HG03565 (cell line): ENCODE measurements around the gene GFRA1.

ENCODE experiments used
- ATAC-seq: cut with Tn5 transposase; IDR thresholded peaks from one replicate; pipeline ENCODE4 v1.9.1; 2021; ENCODE audit warnings: mild to moderate bottlenecking, moderate library complexity; ENCODE audit not compliant: unreplicated experiment

The GFRA1 gene

GRCh38 chr10:116108095-116108494 lies 164.9 kb downstream of the GFRA1 start:
- ATAC-seq: no peak

DNA sequence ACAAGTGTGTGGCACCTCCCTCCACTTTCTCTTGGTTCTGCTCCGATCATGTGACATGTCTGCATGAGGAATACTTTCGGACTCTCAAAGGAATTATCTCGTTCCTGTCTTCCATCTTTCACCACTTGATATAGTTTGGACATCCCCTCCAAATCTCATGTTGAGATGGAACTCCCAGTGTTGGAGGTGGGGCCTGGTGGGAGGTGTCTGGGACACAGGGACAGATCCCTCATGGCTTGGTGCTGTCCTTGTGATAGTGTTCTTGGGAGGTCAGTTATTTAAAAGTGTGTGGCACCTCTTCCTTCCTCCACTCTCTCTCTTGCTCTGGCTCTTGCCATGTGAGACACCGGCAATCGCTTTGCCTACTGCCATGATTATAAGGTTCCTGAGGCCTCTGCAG lies 166.4 kb downstream of the GFRA1 start:
- no peak for ATAC-seq

DNA sequence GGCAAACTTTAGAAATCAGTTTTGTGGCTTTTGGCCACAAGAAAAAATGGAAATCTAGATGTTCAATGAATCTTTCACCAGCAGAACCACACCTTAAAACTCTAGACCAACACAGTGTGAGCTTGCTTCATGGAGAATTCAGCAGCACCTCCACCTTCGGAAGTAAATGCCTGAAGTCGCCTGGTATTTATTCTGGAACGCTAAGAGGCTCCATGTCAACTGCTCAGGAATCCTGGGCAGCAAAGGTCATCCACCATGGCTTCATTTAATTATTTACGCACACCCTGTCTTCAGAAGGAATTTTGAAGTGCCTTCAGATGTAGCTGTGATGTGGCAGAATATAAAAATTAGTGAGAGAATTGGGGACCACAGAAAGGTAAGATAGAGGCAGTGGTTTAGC lies 167.7 kb downstream of the GFRA1 start:
- ATAC-seq: no peak

- no peak for ATAC-seq
These were observed 168.6 kb downstream of the GFRA1 start for GRCh38 chr10:116104210-116104932.

DNA sequence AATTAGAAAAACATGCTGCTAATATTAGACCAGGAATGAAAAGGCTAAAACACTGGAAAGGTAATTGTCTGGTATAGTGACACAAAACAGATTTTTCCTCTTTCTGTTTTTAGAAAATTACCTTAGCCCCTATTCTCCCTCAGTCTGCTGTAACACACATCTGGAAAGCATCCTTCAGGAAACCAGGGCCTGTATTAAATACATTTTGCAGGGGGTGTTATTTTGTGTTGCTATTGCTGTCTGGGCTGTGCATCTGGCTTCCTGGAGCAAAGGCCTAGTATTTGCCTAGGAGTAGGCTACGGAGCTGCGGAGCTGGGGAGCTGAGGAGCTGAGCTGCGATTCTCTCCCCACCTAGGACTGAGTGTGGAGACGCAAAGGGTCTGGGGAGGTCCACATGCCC lies 169.3 kb downstream of the GFRA1 start:
- ATAC-seq: no peak

- ATAC-seq: no peak
These were observed 171.2 kb downstream of the GFRA1 start for GRCh38 chr10:116101616-116102315.

DNA sequence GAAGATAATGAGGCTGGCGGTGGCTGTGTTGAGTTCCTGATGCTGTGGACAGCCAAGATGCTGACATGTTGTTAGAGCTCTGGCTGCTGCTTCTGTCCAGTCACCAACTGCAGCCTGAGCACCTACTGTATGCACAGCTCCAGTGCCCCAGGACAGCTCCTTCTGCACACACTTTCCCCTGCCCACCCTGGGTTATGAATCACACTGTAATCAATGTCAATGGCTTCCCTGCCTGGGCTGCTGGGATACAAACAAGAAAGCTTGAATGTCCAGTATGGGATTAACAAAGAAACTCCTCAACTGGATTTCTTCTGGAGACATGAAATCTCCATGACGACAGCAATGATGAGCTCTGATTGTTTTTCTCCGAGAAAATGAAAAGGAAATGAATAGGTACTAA lies 172.0 kb downstream of the GFRA1 start:
- no peak for ATAC-seq

DNA sequence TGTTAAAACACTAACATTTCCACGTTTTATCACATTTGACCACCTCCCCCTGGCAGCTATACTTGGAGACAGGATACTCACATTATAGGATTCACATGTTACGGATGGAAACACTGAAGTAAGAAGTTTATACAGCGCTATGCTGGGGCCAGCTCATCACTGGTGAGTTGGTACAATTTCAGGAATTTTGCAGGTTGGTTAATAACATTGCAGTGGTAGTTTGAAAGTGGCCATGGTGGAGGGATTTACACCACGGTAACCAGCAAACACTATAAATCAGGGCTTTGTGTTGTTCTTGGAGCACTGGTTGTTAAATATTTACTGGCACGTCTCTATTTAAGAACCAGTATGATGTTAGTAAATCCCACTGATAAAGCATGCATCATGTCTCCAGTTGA lies 174.0 kb downstream of the GFRA1 start:
- ATAC-seq: no peak

GRCh38 chr10:116098411-116099022 lies 174.5 kb downstream of the GFRA1 start:
- ATAC-seq: no peak

GRCh38 chr10:116097239-116097784 lies 175.7 kb downstream of the GFRA1 start:
- ATAC-seq: no peak

DNA sequence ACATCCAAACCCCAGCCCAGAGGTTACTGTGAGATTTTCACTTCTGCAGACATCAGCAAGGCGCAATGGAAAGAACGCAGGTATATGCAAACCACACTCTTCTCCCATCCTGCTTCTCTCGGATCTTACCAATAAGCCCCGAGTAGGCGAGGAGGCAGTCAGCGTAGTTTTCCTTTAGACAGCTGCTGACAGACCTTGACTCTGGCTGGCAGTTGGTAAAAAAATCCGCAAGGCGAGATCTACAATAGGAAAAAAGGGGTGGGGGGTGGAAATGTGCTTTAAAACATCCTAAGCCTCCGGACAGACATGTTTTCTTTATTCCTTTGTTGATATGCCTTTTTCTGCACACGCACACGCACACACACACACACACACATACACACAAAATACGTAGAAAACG lies 176.5 kb downstream of the GFRA1 start:
- ATAC-seq: no peak

- no peak for ATAC-seq
These were observed 178.7 kb downstream of the GFRA1 start for GRCh38 chr10:116094356-116094755.

GRCh38 chr10:116093031-116093430 lies 180.0 kb downstream of the GFRA1 start:
- ATAC-seq: no peak

- no peak for ATAC-seq
These were observed 184.0 kb downstream of the GFRA1 start for GRCh38 chr10:116088985-116089384.

GRCh38 chr10:116085323-116085722 lies 187.7 kb downstream of the GFRA1 start:
- no peak for ATAC-seq

DNA sequence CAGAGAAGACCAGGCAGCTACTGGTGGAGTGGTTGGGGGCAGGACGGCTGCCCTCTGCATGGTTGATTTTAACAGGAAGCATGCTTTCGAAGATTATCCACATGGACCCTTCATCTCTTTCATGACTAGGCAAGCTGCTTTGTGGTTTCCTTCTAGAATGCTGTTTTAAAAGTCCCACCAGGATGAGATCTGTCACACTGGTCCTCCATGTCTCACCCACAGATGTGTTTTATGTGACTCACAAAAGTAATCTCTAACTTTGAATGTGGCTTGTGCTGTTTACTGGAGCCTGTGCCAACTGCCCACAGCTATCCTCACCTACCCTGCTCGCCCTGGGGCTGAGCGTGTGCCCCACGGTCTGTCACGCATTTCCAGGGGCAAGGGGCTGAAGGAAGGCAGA lies 188.8 kb downstream of the GFRA1 start:
- ATAC-seq: no peak

DNA sequence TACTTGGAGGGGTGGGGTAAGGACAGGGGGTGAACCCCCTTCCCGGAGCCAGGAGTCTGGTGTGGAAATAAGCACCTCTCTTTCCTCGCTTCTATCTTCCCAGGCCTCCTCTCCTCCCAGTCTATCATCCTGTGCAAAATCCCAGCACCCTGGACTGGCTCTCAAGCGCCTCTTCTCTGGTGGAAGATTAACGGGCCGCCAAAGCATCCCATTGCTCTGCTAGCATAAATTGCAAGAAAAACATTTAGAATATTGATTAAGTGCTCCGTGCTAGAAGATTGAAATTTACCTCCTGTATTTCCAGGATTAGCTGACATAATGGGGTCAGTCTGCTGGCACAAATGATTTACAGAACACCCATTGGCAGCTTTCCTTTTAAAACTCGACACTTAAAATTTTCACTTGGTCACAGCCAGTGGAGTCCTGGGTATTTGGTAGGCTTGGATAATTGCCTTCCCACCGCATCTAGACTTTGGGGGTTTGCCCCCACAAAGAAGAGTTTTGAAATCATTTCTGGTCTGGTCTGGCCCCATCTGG lies 189.7 kb downstream of the GFRA1 start:
- no peak for ATAC-seq

DNA sequence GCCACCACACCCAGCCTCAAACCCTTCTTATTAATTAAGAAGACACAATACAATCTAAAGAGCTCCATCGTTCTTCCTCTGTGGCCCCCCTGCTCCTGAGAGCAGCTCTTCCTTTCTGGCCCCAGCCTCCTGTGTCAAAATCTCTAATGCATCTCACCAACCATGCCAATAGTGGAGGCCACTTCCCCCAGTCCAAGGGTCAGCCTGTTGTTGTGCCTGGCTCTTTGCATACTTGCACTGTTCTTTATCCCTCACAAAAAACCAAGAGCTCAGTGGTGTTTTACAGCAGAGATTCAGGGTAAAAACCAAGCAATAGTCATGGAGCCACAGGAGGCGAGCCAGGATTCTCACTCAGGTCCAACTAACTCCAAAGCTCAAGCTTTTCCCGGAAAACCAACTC lies 190.2 kb downstream of the GFRA1 start:
- ATAC-seq: no peak

GRCh38 chr10:116082206-116082605 lies 190.8 kb downstream of the GFRA1 start:
- no peak for ATAC-seq

- ATAC-seq: no peak
These were observed 192.5 kb downstream of the GFRA1 start for GRCh38 chr10:116080553-116080952.

DNA sequence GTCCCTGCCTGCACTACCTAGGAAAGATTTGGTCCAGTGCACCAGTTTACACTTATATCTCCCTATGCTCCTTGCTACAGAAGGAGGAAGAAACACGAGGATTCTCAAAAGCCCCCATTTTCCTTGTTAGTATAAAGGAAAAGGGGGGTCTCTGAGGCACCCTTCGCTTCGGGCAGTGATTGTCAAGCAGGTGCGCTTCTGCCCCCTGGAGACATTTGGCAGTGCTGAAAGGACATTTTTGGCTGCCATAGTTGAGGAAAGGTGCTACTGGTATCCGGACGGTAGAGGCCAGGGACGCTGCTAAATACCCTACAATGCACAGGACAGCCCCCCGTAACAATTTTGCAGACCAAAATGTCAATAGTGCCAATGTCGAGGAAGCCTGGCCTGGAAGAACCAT lies 193.7 kb downstream of the GFRA1 start:
- no peak for ATAC-seq

DNA sequence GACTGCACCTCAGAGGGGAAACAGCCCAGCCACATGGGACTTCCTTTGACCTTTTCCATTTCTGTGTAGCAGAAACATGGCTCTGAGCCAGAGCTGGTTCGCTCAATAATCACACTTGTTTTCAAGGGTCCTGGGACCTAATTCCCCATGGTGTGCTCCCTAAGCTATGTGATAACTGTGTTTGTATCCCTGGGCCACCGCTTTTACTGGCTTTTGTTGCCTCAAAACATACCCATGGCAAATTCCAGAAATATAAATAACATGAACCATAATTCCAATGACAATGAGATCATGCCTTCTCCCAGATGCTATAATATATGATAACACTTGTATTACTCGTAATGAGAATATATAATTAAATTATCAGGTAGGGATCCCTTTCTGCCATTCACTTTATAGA lies 196.4 kb downstream of the GFRA1 start:
- no peak for ATAC-seq
